GM19455 (cell line): ENCODE results near the gene DSTYK.

ENCODE experiments used
- ATAC-seq: cut with Tn5 transposase; IDR thresholded peaks from one replicate; pipeline ENCODE4 v1.9.1; 2021; ENCODE audit not compliant: unreplicated experiment

Gene DSTYK

DNA sequence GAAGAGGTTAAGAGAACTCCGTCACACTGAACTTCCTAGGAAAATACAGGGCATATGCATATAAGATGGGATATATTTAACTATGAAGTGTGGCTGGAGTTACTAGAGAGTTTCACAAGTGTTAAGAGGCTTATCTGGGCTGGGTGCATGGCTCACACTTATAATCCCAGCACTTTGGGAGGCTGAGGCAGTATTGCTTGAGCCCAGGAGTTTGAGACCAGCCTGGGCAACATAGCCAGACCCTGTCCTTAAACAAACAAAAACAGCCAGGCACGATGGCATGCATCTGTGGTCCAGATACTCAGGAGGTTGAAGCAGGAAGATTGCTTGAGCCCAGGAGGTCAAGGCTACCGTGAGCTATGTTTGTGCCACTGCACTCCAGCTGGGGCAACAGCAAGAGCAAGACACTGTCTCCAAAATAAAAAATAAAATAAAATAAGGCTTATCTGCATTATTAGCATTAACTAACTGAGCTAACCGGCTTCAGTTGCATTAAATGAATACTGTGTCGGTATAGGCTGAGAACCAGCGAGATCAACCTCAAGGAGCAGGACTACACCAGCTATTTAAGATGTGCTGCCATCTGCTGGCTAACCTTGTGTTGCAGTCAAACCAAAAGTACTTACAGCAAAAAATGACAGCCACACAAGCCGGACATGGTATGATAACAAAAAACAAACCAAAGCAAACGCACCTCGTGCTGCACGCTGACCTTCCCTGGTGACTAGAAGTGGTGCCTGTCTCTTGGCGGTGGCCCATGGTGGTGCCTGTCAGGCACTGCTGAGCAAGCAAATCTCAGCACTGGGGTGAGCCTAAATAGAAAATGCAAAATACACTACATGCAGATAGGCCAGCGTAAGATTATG lies 70.0 kb downstream of the DSTYK start:
- no peak for ATAC-seq

DNA sequence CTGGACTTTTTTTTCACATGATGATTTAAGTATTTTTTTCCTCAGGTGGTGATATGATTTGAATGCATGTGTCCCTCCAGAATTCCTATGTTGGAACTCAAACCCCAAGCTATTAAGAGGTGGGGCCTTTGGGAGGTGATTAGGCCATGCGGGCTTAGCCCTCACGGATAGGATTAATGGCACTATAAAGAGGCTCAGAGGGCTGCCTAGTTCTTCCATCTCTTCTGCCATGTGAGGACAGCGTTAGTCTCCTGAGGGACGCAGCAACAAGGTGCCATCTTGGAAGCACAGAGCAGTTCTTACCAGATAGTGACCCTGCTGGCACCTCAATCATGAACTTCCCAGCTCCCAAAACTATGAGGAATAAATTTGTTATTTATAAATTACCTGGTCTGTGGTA lies 71.4 kb downstream of the DSTYK start:
- no peak for ATAC-seq

DNA sequence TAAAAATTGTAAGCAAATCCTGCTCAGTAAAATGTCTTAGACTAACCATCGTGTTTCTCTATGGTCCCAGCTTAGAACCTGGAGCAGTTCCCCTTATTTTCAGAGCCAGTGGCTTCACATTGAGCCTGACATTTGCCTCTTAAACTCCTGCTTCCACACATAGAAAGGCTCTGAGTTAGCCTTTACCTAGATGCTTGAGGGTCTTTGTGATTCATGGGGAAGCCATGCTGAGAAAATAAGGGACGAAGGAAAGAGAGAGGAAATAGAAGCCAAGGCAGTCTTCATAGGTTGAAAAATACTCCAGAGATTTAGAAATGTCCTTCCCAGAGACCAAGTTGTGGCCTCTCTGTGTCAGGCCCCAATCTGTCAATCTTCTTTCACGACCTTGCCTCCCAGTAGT lies 73.6 kb downstream of the DSTYK start:
- ATAC-seq = no peak

DNA sequence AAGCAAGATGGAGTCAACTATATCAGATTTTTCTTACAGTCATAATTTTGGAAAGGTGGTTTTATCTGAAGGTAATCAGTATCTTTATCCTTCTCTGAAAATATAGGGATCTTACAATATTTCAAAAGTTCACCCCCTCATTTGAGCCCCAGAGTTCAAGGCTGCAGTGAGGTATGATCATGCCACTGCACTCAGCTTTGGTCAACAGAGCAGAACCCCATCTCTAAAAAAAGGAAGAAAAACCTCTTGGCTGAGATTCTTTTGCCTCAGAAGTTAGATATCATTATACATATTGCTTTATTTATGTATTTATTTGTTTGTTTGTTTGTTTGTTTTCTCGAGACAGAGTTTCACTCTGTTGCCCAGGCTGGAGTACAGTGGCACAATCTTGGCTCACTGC lies 78.2 kb downstream of the DSTYK start:
- ATAC-seq = no peak

- ATAC-seq = no peak
Observed at GRCh38 chr1:205129447-205130029, 82.0 kb downstream of the DSTYK start.

GRCh38 chr1:205128050-205128449 lies 83.5 kb downstream of the DSTYK start:
- ATAC-seq = no peak

- no peak for ATAC-seq
Observed at GRCh38 chr1:205127646-205128045, 83.9 kb downstream of the DSTYK start.

GRCh38 chr1:205124726-205125125 lies 86.8 kb downstream of the DSTYK start:
- no peak for ATAC-seq

- peak; percentile 7 for ATAC-seq
Observed at GRCh38 chr1:205122489-205122882, 89.0 kb downstream of the DSTYK start.

DNA sequence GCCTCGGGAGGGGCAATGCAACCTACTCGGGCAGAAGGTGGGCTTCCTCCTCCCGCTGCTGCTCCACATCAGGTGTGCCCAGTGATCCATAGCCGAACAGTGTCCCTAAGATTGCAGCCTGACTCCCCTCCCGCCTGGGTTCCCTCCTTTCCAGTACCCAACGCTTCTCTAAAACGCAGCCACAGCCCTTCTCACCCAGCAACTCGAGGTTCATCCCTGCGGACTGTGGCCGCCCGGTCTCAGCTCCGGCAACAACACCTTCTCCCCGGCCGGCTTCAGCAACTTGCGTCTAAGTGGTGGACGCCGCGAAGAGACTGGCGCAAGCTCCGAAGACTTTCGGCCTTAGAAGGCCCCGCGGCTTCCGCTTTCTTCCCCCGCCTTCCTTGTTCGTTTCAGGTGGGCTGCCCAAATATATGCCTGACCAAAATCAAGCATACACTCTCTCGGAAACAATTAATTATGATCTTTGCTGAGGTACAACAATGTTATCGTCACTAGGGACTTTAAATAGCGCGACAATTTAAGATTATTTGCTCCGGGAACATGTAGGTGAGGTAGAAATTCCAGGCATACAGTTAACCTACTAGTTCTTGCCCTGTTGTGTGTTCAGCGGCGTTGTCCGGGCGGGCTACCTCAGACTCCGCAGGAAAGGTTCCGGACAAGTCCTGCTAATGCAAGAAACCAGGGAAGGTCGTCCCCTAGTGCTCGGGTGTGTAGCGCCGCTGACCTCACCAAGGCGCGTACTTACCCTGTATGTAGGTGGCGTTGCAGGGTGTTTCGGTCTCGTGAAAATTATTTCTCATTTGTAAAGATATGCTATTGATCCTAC lies 89.6 kb downstream of the DSTYK start, which contains the start of gene RBBP5:
Gene RBBP5 (minus strand): TSS at position 319 of the 829 bp plus-strand sequence. CDS start 105 bp downstream, at position 214.
- ATAC-seq = peak; percentile 97

- ATAC-seq = no peak
Observed at GRCh38 chr1:205118752-205119151, 92.8 kb downstream of the DSTYK start.

- no peak for ATAC-seq
Observed at GRCh38 chr1:205111354-205111753, 100.1 kb downstream of the DSTYK start.

- no peak for ATAC-seq
Observed at GRCh38 chr1:205109711-205110110, 101.8 kb downstream of the DSTYK start.

GRCh38 chr1:205109269-205109668 lies 102.2 kb downstream of the DSTYK start:
- ATAC-seq = no peak

GRCh38 chr1:205108464-205108863 lies 103.0 kb downstream of the DSTYK start:
- no peak for ATAC-seq

GRCh38 chr1:205107327-205107726 lies 104.2 kb downstream of the DSTYK start:
- no peak for ATAC-seq

- ATAC-seq = no peak
Observed at GRCh38 chr1:205102404-205102803, 109.1 kb downstream of the DSTYK start.

DNA sequence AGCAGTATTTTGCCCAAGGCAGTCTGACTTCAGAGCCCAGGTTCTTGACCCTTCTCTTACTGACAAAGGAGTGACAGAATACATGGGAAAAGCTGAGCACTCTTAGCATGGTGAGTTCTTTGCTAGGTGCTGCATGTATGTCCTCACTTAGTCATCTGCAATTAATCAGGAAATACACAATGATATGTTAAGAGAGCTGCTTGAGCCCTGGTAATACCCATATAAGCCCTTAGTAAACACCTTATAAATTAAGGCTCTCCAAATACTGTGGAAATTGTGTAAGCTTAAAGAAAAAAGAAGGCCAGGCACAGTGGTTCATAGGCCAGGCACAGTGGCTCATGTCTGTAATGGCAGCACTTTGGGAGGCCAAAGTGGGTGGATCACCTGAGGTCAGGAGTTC lies 113.3 kb downstream of the DSTYK start:
- no peak for ATAC-seq

DNA sequence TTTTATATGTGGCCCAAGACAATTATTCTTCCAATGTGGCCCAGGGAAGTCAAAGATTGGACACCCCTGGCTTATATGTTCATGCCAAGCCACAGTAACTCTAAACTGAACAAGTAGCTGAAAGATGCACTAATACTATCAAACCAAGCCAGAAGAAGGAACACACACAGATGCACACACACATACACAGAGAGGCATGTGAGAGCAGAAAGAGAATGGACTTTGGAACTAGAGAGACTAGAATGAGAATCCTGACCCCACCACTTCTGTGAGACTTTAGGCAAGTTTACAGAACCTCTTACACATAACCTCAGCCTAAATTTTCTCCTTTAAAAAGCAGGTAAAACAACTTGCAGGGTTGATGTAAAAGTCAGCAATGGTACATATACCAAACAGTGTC lies 116.1 kb downstream of the DSTYK start:
- no peak for ATAC-seq
